Islet precursor cell (in vitro differentiated cells): ENCODE data around the gene CDK5RAP2.
A peak's percentile ranks its signal among the peaks of the same experiment; 100 is the strongest.
"Not testable (repeated sequence)": the region's sequence is repeated elsewhere in the genome, so short reads cannot be mapped to it uniquely, and the experiment has no call there.

Experiments
- DNase-seq: peaks from one replicate; pipeline ENCODE4 v3.0.0-alpha.2; 2018

The CDK5RAP2 gene

DNA sequence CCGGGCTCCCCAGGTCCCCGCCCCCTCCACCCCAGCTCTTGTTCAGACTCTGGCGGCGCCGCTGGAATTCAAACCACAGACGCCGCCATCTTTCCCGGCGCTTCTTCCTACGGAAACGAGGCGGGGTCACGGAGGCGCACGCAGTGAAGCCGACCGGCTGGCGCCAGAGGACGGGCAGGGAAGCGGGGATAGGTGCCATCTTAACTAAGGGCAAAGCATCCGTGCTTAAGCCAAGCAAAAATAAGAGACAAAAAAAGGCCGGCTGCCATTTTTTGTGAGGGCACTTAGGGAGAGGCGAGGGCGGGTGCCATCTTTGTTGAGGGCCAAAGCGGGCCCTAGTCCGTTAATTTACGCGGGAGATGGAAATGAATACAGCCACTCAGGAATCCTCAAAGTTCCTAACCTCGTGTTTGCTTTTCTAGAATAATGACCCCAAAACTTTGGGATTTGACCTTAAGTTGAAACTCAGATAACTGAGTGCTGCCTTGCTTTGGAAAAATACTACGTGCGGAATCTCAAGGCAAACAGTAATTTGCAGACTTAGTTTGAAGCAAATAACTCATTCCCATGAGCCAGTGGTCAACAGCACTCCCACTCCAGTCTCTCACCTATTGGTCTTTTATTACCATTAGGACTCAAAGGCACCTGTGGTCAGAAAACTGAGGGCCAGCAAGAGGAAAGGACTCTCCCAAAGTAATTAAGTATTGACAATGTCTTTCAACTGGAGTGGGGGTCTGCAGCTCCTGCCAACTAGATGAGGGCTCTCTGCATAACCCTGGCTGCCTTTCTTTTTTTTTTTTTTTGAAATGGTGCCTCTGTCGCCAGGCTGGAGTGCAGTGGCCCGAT, at the start of gene CDK5RAP2:
CDK5RAP2 (minus strand) TSS at position 117 of the 846 bp plus-strand sequence. CDS start 189 bp downstream, outside the sequence.
- peak; percentile 98 for DNase-seq

DNA sequence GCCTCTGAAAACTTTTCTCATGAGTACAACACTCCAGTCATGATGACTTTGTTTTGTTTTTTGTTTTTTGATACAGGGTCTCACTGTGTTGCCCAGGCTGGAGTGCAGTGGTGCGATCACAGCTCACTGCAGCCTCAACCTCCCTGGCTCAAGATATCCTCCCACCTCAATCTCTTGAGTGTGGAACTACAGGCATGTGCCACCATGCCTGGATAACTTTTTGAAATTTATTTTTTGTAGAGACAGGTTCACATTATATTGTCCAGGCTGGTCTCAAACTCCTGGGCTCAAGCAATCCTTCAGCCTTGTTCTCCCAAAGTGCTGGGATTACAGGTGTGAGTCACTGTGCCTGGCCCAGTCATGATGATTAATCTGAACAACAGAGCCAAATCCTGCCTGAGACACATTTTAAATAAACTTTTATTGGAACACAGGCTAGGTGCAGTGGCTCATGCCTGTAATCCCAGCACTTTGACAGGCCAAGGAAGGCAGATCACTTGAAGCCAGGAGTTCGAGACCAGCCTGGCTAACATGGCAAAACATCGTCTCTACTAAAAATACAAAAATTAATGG, 49.0 kb upstream of the CDK5RAP2 start:
- DNase-seq, result not testable (repeated sequence)

DNA sequence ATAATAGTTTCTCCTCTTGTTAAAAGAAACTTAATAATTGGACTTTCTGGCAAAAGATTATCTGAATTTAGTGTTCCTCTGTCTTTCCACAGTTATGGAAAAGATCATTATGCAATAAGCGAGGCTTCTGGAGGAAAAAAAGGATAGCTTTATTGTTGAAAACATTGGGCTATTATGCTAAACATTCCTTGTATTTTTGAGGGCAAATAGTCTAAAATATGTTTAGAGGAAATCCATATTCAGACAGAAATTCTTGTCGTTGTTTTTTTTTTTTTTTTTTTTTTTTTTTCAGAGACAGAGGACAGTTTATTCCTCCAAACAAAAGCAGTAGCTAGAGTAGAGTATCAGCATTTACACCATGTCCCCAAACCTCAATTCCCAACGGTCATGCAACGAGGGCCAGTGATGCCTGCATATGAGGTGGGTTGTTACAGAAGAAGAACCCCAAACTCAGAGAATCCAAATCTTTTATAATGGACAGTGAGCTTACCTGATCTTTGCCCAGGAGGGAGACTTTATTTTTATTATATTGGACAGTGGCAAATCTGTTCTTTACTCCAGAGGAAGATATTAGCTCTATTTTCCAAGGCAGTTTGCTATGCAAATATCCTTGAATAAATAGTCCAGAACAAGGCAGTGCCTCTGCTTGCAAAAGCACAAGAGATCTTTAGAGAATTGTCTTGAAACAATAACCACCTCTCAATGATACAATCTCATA, 48.4 kb upstream of the CDK5RAP2 start:
- no peak for DNase-seq

DNA sequence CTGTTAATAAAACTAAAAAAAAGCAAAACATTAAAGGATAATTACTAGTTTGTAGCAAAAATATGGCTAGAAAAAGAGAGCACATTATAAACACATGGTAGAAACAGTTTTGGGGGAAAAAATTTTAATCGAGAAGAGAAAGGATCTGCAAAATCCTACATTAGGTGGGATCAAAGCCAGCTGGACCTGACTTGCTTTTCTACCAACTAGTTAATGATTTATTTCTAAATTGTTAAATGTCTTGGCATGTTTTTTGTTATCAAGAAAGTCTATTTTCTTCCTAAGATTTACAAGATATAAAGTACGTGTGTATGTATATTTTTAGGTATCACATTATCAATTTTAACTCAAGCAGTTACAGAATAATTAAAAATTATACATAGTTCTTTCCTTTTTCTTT, 47.1 kb upstream of the CDK5RAP2 start:
- no peak for DNase-seq

DNA sequence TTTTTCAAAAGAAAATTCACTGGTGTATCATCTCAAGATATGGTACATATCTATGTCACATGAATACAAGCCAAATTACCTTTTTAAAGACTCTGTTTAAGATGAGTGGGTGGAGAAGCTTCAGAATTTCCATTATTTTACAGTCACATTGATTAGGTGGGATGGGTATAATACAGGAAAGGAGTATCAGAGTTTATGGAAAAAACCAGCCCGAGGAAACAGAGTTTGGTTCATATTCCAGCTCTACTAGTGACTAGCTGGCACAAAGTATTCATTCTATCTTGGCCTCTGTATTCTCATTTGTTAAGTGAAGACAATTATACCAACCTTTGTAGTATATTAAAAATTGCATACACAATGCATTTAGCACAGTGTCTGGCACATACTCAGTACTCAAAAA, 46.5 kb upstream of the CDK5RAP2 start:
- no peak for DNase-seq

DNA sequence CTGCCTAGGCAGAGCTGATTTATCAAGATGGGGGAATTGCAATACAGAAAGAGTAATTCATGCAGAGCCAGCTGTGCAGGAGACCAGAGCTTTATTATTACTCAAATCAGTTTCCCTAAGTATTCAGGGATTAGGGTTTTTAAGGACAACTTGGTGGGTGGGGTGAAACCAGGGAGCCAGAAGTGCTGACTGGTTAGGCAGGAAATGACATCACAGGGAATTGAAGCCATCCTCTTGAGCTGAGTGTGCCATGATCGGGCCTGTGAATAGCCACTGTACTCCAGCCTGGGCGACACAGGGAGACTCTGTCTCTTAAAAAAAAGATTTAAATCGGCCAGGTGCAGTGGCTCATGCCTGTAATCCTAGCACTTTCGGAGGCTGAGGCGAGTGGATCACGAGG, 45.3 kb upstream of the CDK5RAP2 start:
- no peak for DNase-seq

DNA sequence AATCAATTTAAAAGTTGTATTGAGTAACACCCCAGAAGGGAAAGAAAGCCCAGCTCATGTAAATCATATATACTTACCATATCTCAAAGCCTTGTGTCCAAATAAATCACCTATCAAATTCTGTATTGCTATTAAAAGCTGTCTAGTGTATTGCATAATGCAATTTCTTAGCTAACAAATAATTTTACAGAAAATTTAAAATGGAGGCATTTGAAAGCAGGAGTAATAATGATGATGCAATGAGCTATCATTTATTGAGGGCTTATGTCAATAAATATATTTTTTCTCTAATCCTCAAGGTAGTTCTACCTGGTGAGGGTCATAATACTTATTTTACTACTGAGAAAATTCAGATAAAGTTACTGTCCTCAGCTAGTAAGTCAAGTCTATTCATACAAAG, 42.8 kb upstream of the CDK5RAP2 start:
- no peak for DNase-seq

DNA sequence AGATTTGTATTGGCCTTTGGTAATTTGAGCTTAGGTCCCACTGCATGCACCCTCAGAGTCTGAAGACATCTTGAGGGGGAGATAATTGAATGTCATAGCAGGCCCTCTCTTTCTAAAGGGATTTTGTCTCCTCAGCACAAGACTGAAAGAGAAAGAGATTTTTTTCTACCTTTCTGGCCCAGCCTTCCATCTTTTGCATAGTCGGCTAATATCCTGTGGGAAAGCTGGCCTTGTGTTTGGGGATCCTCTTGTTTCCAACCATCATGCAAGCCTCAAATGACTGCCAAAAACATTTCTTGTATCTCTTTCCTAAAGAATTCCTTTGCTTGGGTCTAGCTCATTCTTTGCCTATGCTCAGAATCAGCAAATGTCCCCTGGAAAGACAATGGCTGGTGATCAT, 42.0 kb upstream of the CDK5RAP2 start:
- DNase-seq, result no peak

DNA sequence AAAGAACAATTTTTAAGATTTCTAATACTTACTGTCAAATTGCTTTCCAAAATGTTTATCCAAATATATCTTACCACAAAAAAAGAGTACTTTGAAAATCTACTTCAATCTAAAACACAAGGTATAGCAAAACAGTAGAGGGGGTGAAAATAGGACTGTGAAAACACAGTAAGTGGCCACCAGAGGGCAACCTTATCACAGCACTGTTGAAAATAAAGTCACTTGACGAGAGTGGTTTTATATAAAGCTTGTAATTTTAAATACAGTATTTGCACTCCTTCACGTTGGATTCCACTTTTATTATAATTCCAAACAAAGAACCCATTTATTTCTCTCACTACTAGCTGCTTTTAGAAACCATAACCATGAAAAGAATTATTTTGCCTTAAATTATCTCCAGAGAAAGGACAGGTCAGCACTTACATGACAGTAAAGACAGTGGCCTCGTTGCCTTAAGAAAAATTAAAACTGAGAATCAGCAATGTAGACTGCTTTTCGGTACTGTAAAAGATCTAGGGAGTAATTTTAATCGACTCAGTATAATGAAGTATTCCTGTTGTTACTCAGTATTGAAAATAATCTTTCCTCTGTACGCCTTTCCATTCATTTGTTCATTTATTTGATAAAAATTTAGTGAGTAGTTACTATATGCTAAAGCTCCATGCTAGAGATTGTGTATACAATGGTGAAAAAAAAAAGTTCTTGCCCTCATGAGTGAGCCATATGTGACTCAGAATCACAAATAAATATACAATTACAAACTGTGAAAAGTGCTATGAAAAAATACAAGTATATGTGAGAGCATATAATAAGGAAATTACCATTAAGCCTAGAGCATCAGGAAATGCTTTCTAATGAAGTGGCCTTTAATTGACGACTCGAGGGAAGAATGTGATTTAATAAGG, 40.0 kb upstream of the CDK5RAP2 start:
- peak; percentile 66 for DNase-seq

DNA sequence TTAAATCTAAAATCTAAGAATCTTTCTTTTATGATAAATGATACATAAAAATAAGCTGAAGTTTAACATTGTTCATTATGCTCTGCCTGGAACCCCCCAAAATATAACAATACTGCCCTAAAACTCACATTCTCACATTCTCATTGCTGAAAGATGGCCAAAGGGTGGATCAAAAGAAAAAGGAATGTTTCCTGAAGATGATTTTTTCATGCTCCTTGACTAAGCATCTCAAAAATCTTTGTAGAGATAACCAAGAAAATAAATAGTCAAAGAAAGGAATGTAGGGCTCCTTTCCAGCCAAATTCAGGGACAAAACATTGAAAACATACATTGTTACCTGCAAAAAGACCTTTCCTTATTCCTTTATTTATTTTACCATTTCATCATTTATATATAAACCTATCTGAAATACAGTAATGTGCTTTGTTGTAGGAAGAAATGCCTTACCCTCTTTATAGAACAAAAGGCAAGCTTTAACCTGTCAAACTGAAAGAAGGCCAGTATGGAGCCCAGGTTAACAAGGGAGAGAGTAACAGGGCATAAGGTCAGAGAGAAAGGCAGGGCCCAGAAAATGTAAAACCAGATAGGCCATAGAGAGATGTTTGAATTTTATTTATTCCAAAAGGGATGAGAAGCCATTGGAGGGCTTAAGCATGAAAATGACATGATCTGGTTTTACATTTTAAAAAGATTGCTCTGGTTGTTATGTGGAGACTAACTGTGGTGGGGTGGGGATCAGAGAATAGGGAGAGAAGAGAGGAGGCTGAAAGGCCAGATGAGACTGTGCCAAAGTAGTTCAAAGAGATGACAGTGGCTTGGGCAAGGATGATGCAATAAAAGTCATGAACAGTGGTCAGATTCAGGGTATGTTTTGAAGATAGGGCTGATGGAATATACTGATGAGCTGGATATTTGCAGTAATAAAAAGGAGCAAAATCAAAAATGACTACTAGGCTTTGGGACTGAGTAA, 37.3 kb upstream of the CDK5RAP2 start:
- no peak for DNase-seq

DNA sequence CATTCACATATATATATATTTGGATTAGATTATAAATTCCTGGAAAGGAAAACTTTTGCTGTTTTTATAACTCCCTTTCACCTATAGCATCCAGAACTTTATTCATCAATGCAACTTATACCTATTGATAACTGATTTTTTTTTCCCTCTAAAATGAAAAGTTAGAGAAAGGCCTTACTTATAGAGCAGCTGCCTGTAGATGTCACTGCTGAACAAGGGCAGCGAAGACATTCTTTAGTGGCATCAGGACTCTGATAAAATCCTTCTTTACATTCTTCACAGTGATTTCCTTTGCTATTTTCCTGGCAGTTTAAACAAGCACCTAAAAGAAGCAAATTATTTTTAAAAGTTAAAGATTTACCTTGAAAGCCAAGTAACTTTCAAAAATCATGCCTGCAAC, 32.3 kb upstream of the CDK5RAP2 start:
- no peak for DNase-seq

DNA sequence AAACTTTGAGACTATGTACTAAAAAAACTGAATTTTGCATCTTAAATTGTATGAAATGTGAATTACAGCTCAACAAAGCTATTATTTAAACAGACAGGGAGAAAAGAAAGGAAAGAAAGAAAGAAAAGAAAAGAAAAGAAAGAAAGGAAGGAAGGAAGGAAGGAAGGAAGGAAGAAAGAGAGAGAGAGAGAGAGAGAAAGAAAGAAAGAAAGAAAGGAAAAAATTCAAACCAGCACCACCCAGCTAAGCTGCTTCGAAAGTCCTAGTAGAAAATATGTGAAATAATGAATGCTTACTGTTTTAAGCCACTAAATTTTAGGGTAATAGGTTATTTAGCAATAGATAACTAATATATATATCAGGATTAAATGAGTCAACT, 31.7 kb upstream of the CDK5RAP2 start:
- no peak for DNase-seq

DNA sequence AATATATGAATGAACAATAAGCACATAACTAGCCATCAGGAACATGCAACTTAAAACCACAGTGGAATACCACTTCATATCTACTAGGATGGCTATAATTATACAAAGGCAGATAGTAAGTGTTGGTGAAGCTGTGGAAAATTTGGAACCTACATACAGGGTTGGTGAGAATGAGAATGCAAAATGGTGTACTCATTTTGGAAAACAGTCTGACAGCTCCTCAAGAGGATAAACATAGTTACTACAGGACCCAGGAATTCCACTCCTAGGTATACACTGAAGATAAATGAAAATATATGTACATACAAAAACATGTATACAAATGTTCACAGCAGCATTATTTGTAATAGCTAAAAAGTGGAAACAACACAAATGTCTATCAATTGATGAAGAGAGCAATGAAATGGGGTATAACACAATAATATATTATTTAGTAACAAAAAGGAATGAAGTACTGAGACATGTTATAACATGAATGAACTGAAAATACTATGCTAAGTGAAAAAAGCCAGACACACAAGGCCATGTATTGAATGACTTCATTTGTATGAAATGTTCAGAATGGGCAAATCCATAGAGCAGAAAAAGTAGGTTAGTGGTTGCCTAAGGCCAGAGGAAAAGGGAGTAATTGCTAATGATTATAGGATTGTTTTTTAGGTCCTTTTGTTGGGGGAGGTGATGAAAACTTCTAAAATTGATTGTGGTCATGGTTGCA, 31.2 kb upstream of the CDK5RAP2 start:
- no peak for DNase-seq

DNA sequence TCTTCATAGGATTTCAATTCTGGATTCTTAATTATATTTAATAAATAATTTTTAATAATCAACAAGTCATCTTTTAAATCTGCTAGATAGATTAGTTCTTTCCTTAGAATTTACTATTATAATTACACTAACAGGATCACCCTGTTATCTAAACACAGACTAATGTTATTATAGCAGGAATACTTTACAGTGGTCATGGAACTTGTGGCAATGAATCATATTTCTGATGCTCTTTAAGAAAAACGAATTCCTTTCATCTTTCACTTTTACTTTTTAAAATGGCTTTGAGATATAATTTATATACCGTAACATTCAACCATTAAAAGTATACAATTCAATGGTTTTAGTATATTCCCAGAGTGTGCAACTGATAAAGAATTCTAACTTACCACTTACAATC, 29.7 kb upstream of the CDK5RAP2 start:
- no peak for DNase-seq

DNA sequence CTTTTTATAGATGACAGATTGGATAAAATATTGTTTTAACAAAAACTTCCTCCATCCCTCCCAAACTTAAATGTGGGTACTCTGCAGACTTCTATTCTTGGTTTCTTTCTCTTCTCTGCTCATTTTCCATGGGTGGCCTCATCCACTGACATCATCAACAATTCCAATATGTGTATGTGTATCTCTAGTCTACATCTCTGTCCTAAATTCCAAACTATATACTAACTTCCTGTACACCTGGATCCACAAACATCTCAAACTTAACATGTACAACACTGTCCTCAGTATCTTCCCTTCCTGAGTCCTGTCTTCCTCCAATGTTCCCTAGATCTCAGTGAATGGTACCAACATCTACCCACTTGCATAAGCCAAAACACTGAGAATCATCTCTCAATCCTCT, 28.5 kb upstream of the CDK5RAP2 start:
- DNase-seq, result no peak

DNA sequence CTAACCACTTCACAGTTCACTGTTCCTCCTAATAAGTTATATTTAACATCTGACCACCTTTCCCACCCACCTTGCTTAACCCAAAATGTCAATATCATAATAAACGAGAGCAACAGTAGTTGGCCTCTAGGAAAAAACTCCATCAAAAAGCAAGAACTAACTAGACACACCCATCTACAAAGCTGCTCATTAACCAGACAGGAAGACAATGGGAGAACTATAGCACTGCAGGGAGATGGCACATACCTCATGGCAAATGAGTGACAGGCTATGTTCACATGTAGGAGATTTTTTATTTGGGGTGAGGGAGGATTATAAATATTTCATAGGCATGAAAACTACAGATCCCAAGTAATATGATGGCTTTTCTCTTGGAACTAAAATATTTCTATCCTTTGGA, 23.6 kb upstream of the CDK5RAP2 start:
- no peak for DNase-seq

DNA sequence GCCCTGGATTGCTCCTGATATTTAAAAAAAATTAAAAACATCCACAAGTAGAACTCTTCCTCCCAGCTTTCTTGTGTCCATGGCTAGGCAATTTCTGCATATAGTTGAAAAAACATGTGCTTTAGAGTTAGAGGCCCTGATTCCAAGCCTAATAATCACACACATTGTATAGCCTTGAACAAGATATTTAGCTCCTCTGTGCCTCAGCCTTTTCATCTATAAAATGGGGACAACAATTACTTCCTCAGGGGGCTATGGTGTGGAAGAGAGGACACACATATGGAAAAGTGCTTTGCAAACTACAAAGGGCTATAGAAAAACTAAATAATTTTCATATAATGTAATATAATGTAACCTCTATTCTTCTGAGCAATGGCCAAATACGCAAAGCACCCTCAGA, 23.0 kb upstream of the CDK5RAP2 start:
- no peak for DNase-seq

DNA sequence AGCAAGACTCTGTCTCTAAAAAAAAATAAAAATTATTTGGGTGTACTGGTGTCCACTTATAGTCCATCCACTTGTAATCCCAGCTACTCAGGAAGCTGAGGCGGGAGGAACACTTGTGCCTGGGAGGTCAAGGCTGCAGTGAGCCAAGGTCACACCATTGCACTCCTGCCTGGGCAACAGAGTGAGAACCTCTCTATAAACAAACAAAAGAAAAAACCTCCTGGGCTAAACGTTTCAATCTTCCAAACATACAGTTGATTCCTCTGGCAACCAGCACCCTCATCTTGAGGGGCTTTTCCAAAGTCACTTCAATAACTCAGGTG, 13.9 kb upstream of the CDK5RAP2 start:
- no peak for DNase-seq

DNA sequence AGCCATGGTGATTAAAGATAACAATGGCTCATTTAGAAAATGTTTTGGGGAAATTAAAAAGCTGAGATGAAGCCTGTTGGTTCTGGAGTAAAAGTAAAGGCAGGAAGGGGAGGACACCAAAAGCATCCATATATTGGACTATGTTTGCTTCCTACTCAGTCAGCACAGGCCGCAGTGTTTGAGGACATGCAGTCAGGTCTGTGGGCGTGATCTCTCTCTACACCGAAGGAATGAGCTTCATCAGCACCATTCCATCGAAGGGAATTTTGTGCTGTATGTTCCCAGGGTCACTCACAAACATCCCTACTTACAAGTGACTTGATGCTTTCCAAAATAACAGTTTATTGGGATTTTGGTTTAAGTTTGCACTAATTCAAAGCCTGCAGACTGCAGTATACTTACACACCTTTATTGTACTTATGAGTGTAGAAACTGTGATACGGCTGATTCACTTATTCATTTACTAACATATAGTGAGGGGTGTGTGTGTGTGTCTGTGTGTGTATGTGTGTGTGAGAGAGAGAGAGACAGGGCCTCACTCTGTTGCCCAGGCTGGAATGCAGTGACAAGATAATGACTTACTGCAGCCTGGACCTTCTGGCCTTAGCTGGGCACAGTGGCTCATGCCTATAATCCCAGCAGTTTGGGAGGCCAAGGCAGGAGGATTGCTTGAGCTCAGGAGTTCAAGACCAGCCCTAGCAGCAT, 13.4 kb upstream of the CDK5RAP2 start:
- DNase-seq, result no peak

DNA sequence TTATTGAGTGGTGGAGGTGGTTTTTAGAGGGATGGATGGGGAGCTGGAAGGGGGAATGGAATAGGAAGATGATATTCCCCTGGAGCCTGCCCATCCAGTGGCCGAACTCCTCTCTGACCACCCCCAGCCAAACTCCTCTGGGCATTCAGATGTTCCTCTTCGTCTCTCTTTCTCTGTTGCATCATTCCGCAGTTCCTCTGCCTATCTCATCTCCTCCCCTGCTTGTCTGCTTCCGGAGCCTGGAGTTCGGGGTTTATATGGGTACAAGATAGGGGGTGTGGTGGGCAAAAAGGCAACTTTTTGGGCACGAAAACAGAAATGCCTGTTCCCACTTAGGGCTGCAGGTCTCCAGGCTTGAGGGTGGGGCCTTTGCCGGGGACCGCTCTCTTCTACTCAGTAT, 12.2 kb upstream of the CDK5RAP2 start:
- DNase-seq, result no peak

DNA sequence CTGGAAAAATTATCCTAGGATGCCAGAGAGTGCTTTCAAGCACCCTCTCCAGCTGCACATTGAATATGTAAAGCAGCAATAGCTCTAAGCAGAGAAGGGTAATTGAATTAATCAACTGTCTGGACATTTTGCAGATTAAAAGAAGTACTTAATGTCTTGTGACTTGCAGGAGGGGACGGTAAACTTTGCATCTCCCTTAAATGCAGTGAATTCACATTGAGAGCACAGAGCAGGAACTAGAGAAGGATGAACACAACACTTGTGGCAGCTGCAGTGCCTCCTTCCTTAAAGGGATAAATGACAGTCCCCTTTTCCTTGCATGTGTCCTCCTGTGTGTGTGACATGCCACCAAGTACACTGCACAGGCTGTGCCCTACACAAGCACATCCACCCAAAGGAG, 7.4 kb upstream of the CDK5RAP2 start:
- no peak for DNase-seq
